Measurements from ENCODE around the gene USP19.

GRCh38 chr3:49120438-49121131 lies at the start of gene USP19:
- TF ChIP-seq POLR2A (IDR thresholded peaks at IDR 0.05) = peak; percentile 66 to 80
- peak in 1 of 12 donors; percentile 12 for TF ChIP-seq CTCF (IDR thresholded peaks at IDR 0.05)
